DND-41 (cell line): ENCODE results near the gene CCDC60.

ENCODE experiments used
- CTCF ChIP-seq: IDR thresholded peaks from 2 replicates; pipeline ENCODE4 v1.5.1; 2012; ENCODE audit warnings: borderline replicate concordance, low read length, moderate library complexity, mild to moderate bottlenecking; ENCODE audit not compliant: poor library complexity, severe bottlenecking; ENCODE audit errors: extremely low read depth
- EZH2 ChIP-seq: IDR thresholded peaks from 3 replicates; pipeline ENCODE4 v1.6.1; 2012; ENCODE audit warnings: borderline replicate concordance, low read depth, mild to moderate bottlenecking, moderate library complexity, low read length, inconsistent platforms; ENCODE audit not compliant: severe bottlenecking

DNA sequence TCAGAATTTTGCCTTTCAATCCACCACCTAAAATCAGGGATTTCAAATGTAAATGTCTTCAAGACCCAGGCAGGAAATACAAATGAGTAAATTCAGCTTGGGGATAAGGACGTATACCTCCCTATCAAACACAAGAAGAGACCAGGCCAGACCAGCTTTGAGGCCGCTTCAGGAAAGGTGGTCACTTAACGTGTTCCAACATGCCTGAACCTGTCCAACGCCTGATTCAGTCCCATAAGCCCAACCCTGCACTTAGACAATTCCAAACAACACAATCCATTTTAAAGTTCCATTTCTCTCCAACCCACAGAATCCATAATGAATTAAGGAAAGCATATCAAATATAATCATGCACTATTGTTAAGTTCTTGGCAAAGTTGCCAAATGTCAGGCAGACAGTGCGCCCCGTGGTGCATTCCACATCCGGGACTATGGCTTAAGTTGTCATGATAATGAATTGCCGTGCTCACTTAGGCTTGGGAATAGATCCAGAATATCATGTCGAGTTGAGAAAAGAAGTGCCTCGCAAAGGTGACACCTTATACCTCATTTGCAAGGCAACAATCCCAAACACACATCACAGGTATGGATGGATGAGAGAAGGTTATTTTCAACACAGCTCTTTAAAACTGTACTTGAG is 35.5 kb downstream of the CCDC60 start:
- TF ChIP-seq CTCF (no peak), EZH2 (no peak)
